Measurements from ENCODE around the gene TXNL4A. TPM values are rescaled to one million over a fixed set of nuclear protein-coding genes. Genes with fewer than 3 reads are reported as not detected.
A peak's percentile ranks its signal among the peaks of the same experiment; 100 is the strongest.

TXNL4A gene
- total RNA-seq, 2 donors from 2014 or later: 11.2 to 13.5 TPM

DNA sequence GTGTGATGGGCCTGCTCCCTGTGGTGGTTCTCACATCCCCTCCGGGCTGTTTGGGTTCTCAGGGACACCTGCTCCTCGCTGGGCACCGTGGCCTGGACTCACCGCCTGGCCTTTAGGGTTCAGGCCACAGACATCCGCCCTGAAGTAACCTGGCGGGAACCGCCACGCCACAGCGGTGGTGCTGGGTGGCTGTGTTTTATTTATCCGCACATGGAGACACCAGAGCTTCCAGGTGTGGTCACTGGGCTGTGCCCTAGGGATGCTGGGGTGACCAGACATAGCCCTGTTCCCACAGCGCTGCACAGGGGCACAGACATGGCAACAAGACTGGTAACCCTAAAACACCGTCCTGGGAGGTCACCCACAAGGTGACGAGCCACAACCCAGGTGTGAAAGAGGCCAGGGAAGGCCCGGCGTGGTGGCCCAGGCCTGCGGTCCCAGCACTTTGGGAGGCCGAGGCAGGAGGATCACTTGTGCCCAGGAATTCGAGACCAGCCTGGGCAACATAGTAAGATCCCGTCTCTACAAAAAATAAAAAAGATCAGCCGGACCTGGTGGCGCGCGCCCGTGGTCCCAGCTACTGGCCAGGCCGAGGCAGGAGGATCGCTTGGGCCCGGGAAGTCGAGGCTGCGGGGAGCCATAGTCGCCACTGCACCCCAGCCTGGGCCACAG is 24.6 kb downstream of the TXNL4A start:
- no peaks in the 10 kb centered on the region for H3K9me3 ChIP-seq
- intact Hi-C loops (cut with DNase I): no loop called here
- 76% methylated on average over 24 to 30 of the region's 30 CpGs for WGBS, 2 donors
- H3K27ac ChIP-seq: peak overlapping the region; percentile 74 to 92 (median 92)
- H3K27me3 ChIP-seq: no peaks in the 10 kb centered on the region
- ATAC-seq (no peak), DNase-seq (no peak)
- TF ChIP-seq, protein P1, sequence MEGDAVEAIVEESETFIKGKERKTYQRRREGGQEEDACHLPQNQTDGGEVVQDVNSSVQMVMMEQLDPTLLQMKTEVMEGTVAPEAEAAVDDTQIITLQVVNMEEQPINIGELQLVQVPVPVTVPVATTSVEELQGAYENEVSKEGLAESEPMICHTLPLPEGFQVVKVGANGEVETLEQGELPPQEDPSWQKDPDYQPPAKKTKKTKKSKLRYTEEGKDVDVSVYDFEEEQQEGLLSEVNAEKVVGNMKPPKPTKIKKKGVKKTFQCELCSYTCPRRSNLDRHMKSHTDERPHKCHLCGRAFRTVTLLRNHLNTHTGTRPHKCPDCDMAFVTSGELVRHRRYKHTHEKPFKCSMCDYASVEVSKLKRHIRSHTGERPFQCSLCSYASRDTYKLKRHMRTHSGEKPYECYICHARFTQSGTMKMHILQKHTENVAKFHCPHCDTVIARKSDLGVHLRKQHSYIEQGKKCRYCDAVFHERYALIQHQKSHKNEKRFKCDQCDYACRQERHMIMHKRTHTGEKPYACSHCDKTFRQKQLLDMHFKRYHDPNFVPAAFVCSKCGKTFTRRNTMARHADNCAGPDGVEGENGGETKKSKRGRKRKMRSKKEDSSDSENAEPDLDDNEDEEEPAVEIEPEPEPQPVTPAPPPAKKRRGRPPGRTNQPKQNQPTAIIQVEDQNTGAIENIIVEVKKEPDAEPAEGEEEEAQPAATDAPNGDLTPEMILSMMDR (IDR thresholded peaks at IDR 0.05): no peak
- no peak for TF ChIP-seq POLR2A (IDR thresholded peaks at IDR 0.05)
- H3K4me3 ChIP-seq: peak overlapping the region in 1 of 2 donors; percentile 37
- peaks cover 19% of the 10 kb centered on the region for H3K4me1 ChIP-seq
- peaks cover 0 to 3% of the 10 kb centered on the region in 2 donors for H3K36me3 ChIP-seq (replicated peaks in 1 of 2; ENCODE audit: insufficient read depth in 1 of 2, low read depth in 2 of 2)

DNA sequence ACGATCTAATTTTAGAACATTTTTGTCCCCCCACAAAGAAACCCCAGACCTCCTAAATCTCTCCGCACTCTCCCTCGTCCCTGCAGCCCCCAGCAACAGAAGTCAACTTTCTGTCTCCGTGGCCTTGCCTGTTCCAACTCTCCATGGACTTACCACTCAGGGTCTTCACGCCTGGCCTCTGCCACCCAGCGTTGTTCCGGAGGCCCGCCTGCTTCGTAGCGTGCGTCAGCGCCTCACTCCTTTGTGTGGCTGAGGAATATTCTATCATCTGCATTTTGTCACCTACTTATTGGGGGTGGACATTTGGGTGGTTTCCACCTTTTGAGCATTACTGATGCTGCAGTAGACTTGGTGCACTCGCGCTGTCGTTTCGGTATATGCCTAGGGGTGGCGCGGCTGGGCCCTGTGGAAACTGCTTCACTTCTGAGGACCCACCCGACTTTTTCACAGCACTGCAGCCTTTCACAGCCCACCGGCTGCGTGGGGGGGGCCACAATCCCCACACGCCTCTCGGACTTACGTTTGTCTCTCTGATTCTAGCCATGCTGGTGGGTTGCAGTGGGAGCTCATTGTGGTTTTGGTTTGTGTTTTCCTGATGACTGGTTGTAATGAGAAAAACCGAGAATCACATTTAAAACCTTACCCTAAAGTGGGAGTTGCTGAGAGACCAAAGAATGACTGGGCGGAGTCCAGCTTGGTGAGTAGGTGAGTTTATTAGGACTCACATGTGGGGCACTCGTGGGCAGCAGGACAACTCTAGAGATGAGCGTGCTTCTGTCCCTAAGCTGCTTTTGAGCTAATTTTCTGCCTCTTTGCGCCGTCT is 25.3 kb downstream of the TXNL4A start:
- DNase-seq (no peak), ATAC-seq (no peak)
- TF ChIP-seq, protein P1 (IDR thresholded peaks at IDR 0.05): no peak
- TF ChIP-seq POLR2A (IDR thresholded peaks at IDR 0.05): no peak
- H3K9me3 ChIP-seq: no peaks in the 10 kb centered on the region
- H3K4me3 ChIP-seq: no peak overlapping the region
- no peaks in the 10 kb centered on the region for H3K27me3 ChIP-seq
- H3K4me1 ChIP-seq: peaks cover 19% of the 10 kb centered on the region
- WGBS, 2 donors: 88 to 89% methylated on average over 30 of the region's 30 CpGs
- intact Hi-C loops (cut with DNase I): no loop called here
- no peak overlapping the region for H3K27ac ChIP-seq
- peaks cover 0 to under 1% of the 10 kb centered on the region in 2 donors for H3K36me3 ChIP-seq (replicated peaks in 1 of 2; ENCODE audit: insufficient read depth in 1 of 2, low read depth in 2 of 2)

GRCh38 chr18:79962311-79962710 is 26.1 kb downstream of the TXNL4A start:
- Histone ChIP-seq H3K27me3 (no peaks in the 10 kb centered on the region), H3K27ac (no peak overlapping the region), H3K4me3 (no peak overlapping the region), H3K4me1 (peaks cover 19% of the 10 kb centered on the region), H3K36me3 (replicated peaks in 1 of 2; ENCODE audit: insufficient read depth in 1 of 2, low read depth in 2 of 2) (no peaks in the 10 kb centered on the region), H3K9me3 (no peaks in the 10 kb centered on the region)
- WGBS, 2 donors: 62 to 71% methylated on average over 10 of the region's 10 CpGs
- TF ChIP-seq, protein P1 (IDR thresholded peaks at IDR 0.05): no peak
- no peak for TF ChIP-seq POLR2A (IDR thresholded peaks at IDR 0.05)
- no peak for ATAC-seq
- intact Hi-C loops (cut with DNase I): no loop called here
- no peak for DNase-seq

DNA sequence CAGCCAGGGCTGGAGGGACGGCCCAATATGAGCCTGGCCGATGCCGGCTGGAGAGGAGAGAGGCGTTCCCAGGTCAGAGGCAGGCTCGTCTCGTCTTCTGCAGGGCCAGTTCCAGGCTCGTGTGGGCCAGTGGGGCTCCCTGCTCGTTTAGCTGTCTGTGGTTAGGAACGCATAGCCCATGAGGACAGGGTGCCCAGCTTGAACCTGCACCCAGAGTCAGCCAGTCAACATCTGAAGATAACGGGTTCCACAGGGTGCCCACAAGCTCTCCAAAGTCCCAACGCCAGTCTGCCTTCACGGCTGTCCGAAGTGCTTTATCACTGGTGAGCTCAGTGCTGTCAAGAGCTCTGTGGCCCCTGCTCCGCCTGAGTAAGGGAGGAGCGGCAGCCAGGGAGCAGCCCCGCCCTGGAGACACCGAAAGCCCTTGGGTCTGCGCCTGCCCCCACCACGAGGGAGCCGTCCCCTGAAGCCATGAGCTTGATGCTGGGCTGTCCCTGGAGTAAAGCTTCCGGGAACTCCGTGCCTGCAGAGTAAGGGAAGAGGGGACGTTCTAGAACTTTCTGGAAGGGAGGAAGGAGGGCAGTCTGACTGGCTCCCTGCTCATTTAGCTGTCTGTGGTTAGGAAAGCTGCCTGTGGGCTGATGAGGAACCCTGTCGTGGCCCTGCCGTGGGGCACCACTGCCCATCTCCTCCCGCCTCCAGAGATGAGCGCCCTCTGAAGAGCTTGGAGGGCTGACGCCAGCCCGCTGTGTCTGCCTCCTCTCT is 26.7 kb downstream of the TXNL4A start:
- no peaks in the 10 kb centered on the region for H3K27me3 ChIP-seq
- no peaks in the 10 kb centered on the region for H3K9me3 ChIP-seq
- DNase-seq (no peak), ATAC-seq (no peak)
- no peaks in the 10 kb centered on the region for H3K36me3 ChIP-seq (replicated peaks in 1 of 2; ENCODE audit: insufficient read depth in 1 of 2, low read depth in 2 of 2)
- WGBS, 2 donors: 76 to 78% methylated on average over 22 to 27 of the region's 29 CpGs
- TF ChIP-seq, protein P1 (IDR thresholded peaks at IDR 0.05): no peak
- TF ChIP-seq POLR2A (IDR thresholded peaks at IDR 0.05): no peak
- intact Hi-C loops (cut with DNase I): no loop called here
- H3K27ac ChIP-seq: no peak overlapping the region
- H3K4me3 ChIP-seq: no peak overlapping the region
- H3K4me1 ChIP-seq: peaks cover 19% of the 10 kb centered on the region
